ENCODE results near the gene SLC17A5. TPM values are rescaled to one million over a fixed set of nuclear protein-coding genes. Genes with fewer than 3 reads are reported as not detected.

Gene SLC17A5
- total RNA-seq, 1 donor from 2014 or later: 13.7 TPM

- H3K36me3 ChIP-seq: no peaks in the 10 kb centered on the region
- H3K27ac Mint-ChIP-seq: no peak overlapping the region
- no peaks in the 10 kb centered on the region for H3K9me3 ChIP-seq (ENCODE audit: low read depth)
- H3K79me2 ChIP-seq (ENCODE audit: low read depth): no peaks in the 10 kb centered on the region
- peak overlapping the region; percentile 83 for H3K4me3 Mint-ChIP-seq
- H3K4me1 Mint-ChIP-seq: peaks cover 10% of the 10 kb centered on the region
- H3K27ac ChIP-seq: no peak overlapping the region
- no peak overlapping the region for H3K4me3 ChIP-seq
- H3K4me2 ChIP-seq: no peak overlapping the region
- no peaks in the 10 kb centered on the region for H4K20me1 ChIP-seq (ENCODE audit: low read depth)
- no peak for TF ChIP-seq EZH2 (IDR thresholded peaks at IDR 0.05)
- TF ChIP-seq EZH2phosphoT487 (IDR thresholded peaks at IDR 0.05): no peak
- TF ChIP-seq CTCF (IDR thresholded peaks at IDR 0.05): no peak
- H3K9me3 Mint-ChIP-seq: peaks cover 5% of the 10 kb centered on the region
- no peak overlapping the region for H3K9ac ChIP-seq
- no peaks in the 10 kb centered on the region for H3K4me1 ChIP-seq
- peaks cover 29% of the 10 kb centered on the region for H3K27me3 ChIP-seq
- H3F3A ChIP-seq (ENCODE audit: low read depth): no peaks in the 10 kb centered on the region
- peaks cover 9% of the 10 kb centered on the region for H3K27me3 Mint-ChIP-seq (ENCODE audit: insufficient read depth, low read depth)
- H3K36me3 Mint-ChIP-seq: no peaks in the 10 kb centered on the region
- DNase-seq (ENCODE audit: low spot score): no peak
- H2AFZ ChIP-seq (replicated peaks): peak overlapping the region; percentile 64
Measured at GRCh38 chr6:73694711-73695411, 41.1 kb upstream of the SLC17A5 start.

GRCh38 chr6:73691512-73691911 is 37.7 kb upstream of the SLC17A5 start:
- peaks cover 5% of the 10 kb centered on the region for H3K9me3 Mint-ChIP-seq
- H3K27me3 ChIP-seq: peaks cover 26% of the 10 kb centered on the region

GRCh38 chr6:73690056-73690455 is 36.3 kb upstream of the SLC17A5 start:
- Histone ChIP-seq H3K9me3 (ENCODE audit: low read depth) (no peaks in the 10 kb centered on the region), H3K27me3 (peaks cover 11% of the 10 kb centered on the region), H3K9ac (no peak overlapping the region), H3K4me2 (no peak overlapping the region), H2AFZ (replicated peaks) (no peak overlapping the region), H3K79me2 (ENCODE audit: low read depth) (no peaks in the 10 kb centered on the region), H3K4me1 (no peaks in the 10 kb centered on the region), H3K36me3 (no peaks in the 10 kb centered on the region), H3F3A (ENCODE audit: low read depth) (no peaks in the 10 kb centered on the region), H3K27ac (no peak overlapping the region), H4K20me1 (ENCODE audit: low read depth) (no peaks in the 10 kb centered on the region), H3K4me3 (no peak overlapping the region)
- Mint-ChIP-seq H3K27me3 (ENCODE audit: insufficient read depth, low read depth) (peaks cover 4% of the 10 kb centered on the region), H3K4me3 (no peak overlapping the region), H3K36me3 (no peaks in the 10 kb centered on the region), H3K4me1 (peaks cover 2% of the 10 kb centered on the region), H3K27ac (no peak overlapping the region), H3K9me3 (peaks cover 5% of the 10 kb centered on the region)
- DNase-seq (ENCODE audit: low spot score): no peak
- TF ChIP-seq EZH2 (IDR thresholded peaks at IDR 0.05) (no peak), CTCF (IDR thresholded peaks at IDR 0.05) (no peak)

More at GRCh38 chr6:73691512-73691911, 37.7 kb upstream of the SLC17A5 start:
- H3K9ac ChIP-seq: no peak overlapping the region
- H3F3A ChIP-seq (ENCODE audit: low read depth): no peaks in the 10 kb centered on the region
- no peak overlapping the region for H3K4me3 Mint-ChIP-seq
- H3K4me1 ChIP-seq: no peaks in the 10 kb centered on the region
- no peak overlapping the region for H3K4me2 ChIP-seq
- DNase-seq (ENCODE audit: low spot score): no peak
- no peak overlapping the region for H3K27ac ChIP-seq
- H3K4me3 ChIP-seq: no peak overlapping the region
- H3K27ac Mint-ChIP-seq: no peak overlapping the region
- no peak overlapping the region for H2AFZ ChIP-seq (replicated peaks)
- H3K36me3 Mint-ChIP-seq: no peaks in the 10 kb centered on the region
- H4K20me1 ChIP-seq (ENCODE audit: low read depth): no peaks in the 10 kb centered on the region
- no peaks in the 10 kb centered on the region for H3K36me3 ChIP-seq
- TF ChIP-seq EZH2 (IDR thresholded peaks at IDR 0.05) (no peak), CTCF (IDR thresholded peaks at IDR 0.05) (no peak), EZH2phosphoT487 (IDR thresholded peaks at IDR 0.05) (no peak)
- H3K79me2 ChIP-seq (ENCODE audit: low read depth): no peaks in the 10 kb centered on the region
- no peaks in the 10 kb centered on the region for H3K9me3 ChIP-seq (ENCODE audit: low read depth)
- peaks cover 9% of the 10 kb centered on the region for H3K27me3 Mint-ChIP-seq (ENCODE audit: insufficient read depth, low read depth)
- H3K4me1 Mint-ChIP-seq: peaks cover 9% of the 10 kb centered on the region
